ENCODE measurements around the gene ASAH2. TPM values are rescaled to one million over a fixed set of nuclear protein-coding genes. Genes with fewer than 3 reads are reported as not detected.
"Not testable (repeated sequence)": the region's sequence is repeated elsewhere in the genome, so short reads cannot be mapped to it uniquely, and the experiment has no call there.

Gene ASAH2
- total RNA-seq, 1 experiment from 2014 or later, result 10.7 TPM

GRCh38 chr10:50271564-50272250 is 20.4 kb upstream of the ASAH2 start:
- no peaks in the 10 kb centered on the region; a peak in 1 of 4 replicates for H3K4me1 ChIP-seq (ENCODE audit: control insufficient read depth in 1 of 2, insufficient read depth in 2 of 2, low read length in 2 of 2)
- no peak overlapping the region for H3K27ac ChIP-seq (ENCODE audit: low read depth, low read length)
- CTCF ChIA-PET, result no interaction called here
- RAD21 ChIA-PET (ENCODE audit: low non-redundant PET in 1 of 2, low total read pairs in 2 of 2, uncharacterized antibody in 2 of 2, unreplicated experiment in 2 of 2), result no interaction called here
- H3K9me3 ChIP-seq (ENCODE audit: control insufficient read depth in 1 of 2, insufficient read depth in 1 of 2, low read depth in 1 of 2, low read length in 2 of 2), result no peaks in the 10 kb centered on the region
- no TSS peak for BruUV-seq (replicated peaks)
- intact Hi-C loops (cut with micrococcal nuclease), result no loop called here
- DNase-seq (ENCODE audit: low read depth, low spot score) (no peak), ATAC-seq (peak; percentile 67)
- H3K4me2 ChIP-seq (ENCODE audit: low read length), result no peak overlapping the region
- no peaks in the 10 kb centered on the region for H3K79me2 ChIP-seq (ENCODE audit: insufficient read depth, low read length)
- H4K20me1 ChIP-seq (ENCODE audit: insufficient read depth), result no peaks in the 10 kb centered on the region
- no peak overlapping the region for H3K4me3 ChIP-seq (replicated peaks in 1 of 2; ENCODE audit: low read depth in 1 of 2, low read length in 2 of 2)
- no peak overlapping the region for H2AFZ ChIP-seq (ENCODE audit: low read depth, low read length, poor library complexity, severe bottlenecking)
- H3K9ac ChIP-seq (ENCODE audit: low read length), result no peak overlapping the region
- no peaks in the 10 kb centered on the region for H3K27me3 ChIP-seq (ENCODE audit: insufficient read depth, low read length)
- no peak for TF ChIP-seq ATF3 (IDR thresholded peaks at IDR 0.05)
- TF ChIP-seq CTCF (IDR thresholded peaks at IDR 0.05 in 2 of 3, conservative IDR thresholded peaks at IDR 0.05 in 1 of 3; ENCODE audit: borderline replicate concordance in 1 of 3, insufficient read depth in 1 of 3, low read depth in 2 of 3, low read length in 2 of 3), result no peak; a peak in 1 of 6 replicates
- no peak for TF ChIP-seq ZNF274 (IDR thresholded peaks at IDR 0.05; ENCODE audit: low read depth, low read length)
- no peak for TF ChIP-seq MAX (IDR thresholded peaks at IDR 0.05)
- H3K36me3 ChIP-seq (ENCODE audit: control insufficient read depth in 1 of 2, insufficient read depth in 2 of 2, low read length in 2 of 2), result no peaks in the 10 kb centered on the region
- no peaks in the 10 kb centered on the region for H3K9me2 ChIP-seq (ENCODE audit: insufficient read depth)
- POLR2A ChIA-PET, result no interaction called here

- RAD21 ChIA-PET (ENCODE audit: low non-redundant PET in 1 of 2, low total read pairs in 2 of 2, uncharacterized antibody in 2 of 2, unreplicated experiment in 2 of 2); ATAC-seq; H3K9me3 ChIP-seq (ENCODE audit: control insufficient read depth in 1 of 2, insufficient read depth in 1 of 2, low read depth in 1 of 2, low read length in 2 of 2); CTCF ChIA-PET; POLR2A ChIA-PET; H3K27me3 ChIP-seq (ENCODE audit: insufficient read depth, low read length); DNase-seq (ENCODE audit: low read depth, low spot score); H3K4me3 ChIP-seq (replicated peaks in 1 of 2; ENCODE audit: low read depth in 1 of 2, low read length in 2 of 2); H3K79me2 ChIP-seq (ENCODE audit: insufficient read depth, low read length); BruUV-seq (replicated peaks); H4K20me1 ChIP-seq (ENCODE audit: insufficient read depth); H3K4me2 ChIP-seq (ENCODE audit: low read length); H3K27ac ChIP-seq (ENCODE audit: low read depth, low read length); H3K36me3 ChIP-seq (ENCODE audit: control insufficient read depth in 1 of 2, insufficient read depth in 2 of 2, low read length in 2 of 2); H2AFZ ChIP-seq (ENCODE audit: low read depth, low read length, poor library complexity, severe bottlenecking); H3K9ac ChIP-seq (ENCODE audit: low read length); H3K9me2 ChIP-seq (ENCODE audit: insufficient read depth); H3K4me1 ChIP-seq (ENCODE audit: control insufficient read depth in 1 of 2, insufficient read depth in 2 of 2, low read length in 2 of 2); intact Hi-C loops (cut with micrococcal nuclease): not testable (repeated sequence)
Observed at GRCh38 chr10:50267877-50268276, 16.6 kb upstream of the ASAH2 start.

GRCh38 chr10:50262625-50263024 is 11.3 kb upstream of the ASAH2 start:
- H3K4me1 ChIP-seq (ENCODE audit: control insufficient read depth in 1 of 2, insufficient read depth in 2 of 2, low read length in 2 of 2); H3K9ac ChIP-seq (ENCODE audit: low read length); H3K79me2 ChIP-seq (ENCODE audit: insufficient read depth, low read length); intact Hi-C loops (cut with micrococcal nuclease); CTCF ChIA-PET; ATAC-seq; H3K4me3 ChIP-seq (replicated peaks in 1 of 2; ENCODE audit: low read depth in 1 of 2, low read length in 2 of 2); H2AFZ ChIP-seq (ENCODE audit: low read depth, low read length, poor library complexity, severe bottlenecking); H4K20me1 ChIP-seq (ENCODE audit: insufficient read depth); H3K27ac ChIP-seq (ENCODE audit: low read depth, low read length); DNase-seq (ENCODE audit: low read depth, low spot score); POLR2A ChIA-PET; H3K36me3 ChIP-seq (ENCODE audit: control insufficient read depth in 1 of 2, insufficient read depth in 2 of 2, low read length in 2 of 2); RAD21 ChIA-PET (ENCODE audit: low non-redundant PET in 1 of 2, low total read pairs in 2 of 2, uncharacterized antibody in 2 of 2, unreplicated experiment in 2 of 2); H3K9me2 ChIP-seq (ENCODE audit: insufficient read depth); H3K9me3 ChIP-seq (ENCODE audit: control insufficient read depth in 1 of 2, insufficient read depth in 1 of 2, low read depth in 1 of 2, low read length in 2 of 2); H3K4me2 ChIP-seq (ENCODE audit: low read length); BruUV-seq (replicated peaks): not testable (repeated sequence)
- H3K27me3 ChIP-seq (ENCODE audit: insufficient read depth, low read length), result peaks cover 19% of the 10 kb centered on the region

Data from HCT116 (cell line).